GM12878 (cell line): ENCODE data around the gene FBXO7.

ENCODE experiments used
- CTCF ChIP-seq, 3 experiments: IDR thresholded peaks in 2 of 3; conservative IDR thresholded peaks in 1 of 3; 2 replicates each; pipeline ENCODE4 v1.5.1; 2011; ENCODE audit warnings: low read depth in 3 of 3, low read length in 3 of 3, mild to moderate bottlenecking in 3 of 3, control low read depth in 2 of 3, moderate library complexity in 2 of 3, inconsistent platforms in 1 of 3, mixed read lengths in 1 of 3; ENCODE audit not compliant: control insufficient read depth in 2 of 3, insufficient read depth in 1 of 3; ENCODE audit errors: extremely low read depth in 1 of 3
- EP300 ChIP-seq, 2 experiments: fragments of 150-350 bp in 1 of 2; IDR thresholded peaks; 2 replicates each; pipeline ENCODE4 v1.6.1; 2011 to 2012; ENCODE audit warnings: low read depth in 2 of 2, low read length in 2 of 2, borderline replicate concordance in 1 of 2, improper control_type of control experiment in 1 of 2, inconsistent platforms in 1 of 2; ENCODE audit not compliant: control insufficient read depth in 1 of 2
- NFIC ChIP-seq: IDR thresholded peaks from 2 replicates; pipeline ENCODE4 v1.6.1; 2012; ENCODE audit warnings: low read depth, mild to moderate bottlenecking, inconsistent platforms, low read length, moderate library complexity
- SUZ12 ChIP-seq: fragments of 200-600 bp; sonication (generic); IDR thresholded peaks from one replicate; pipeline ENCODE4 v1.6.1; 2018; ENCODE audit warnings: antibody characterized with exemption, mild to moderate bottlenecking; ENCODE audit not compliant: unreplicated experiment

GRCh38 chr22:32499666-32500065, 25.1 kb downstream of the FBXO7 start:
- TF ChIP-seq CTCF (IDR thresholded peaks at IDR 0.05 in 2 of 3, conservative IDR thresholded peaks at IDR 0.05 in 1 of 3; ENCODE audit: control insufficient read depth in 2 of 3, extremely low read depth in 1 of 3, insufficient read depth in 1 of 3, low read depth in 3 of 3, low read length in 3 of 3) (no peak), SUZ12 (no peak), EP300 (IDR thresholded peaks at IDR 0.05; ENCODE audit: borderline replicate concordance in 1 of 2, control insufficient read depth in 1 of 2, low read depth in 2 of 2, low read length in 2 of 2) (no peak), NFIC (no peak)
